HTR-8/SVneo (cell line): ENCODE data around the gene NLGN2.

ENCODE experiments used
- DNase-seq: peaks from one replicate; pipeline ENCODE4 v3.0.0; 2011; ENCODE audit warnings: low spot score, mixed read lengths; ENCODE audit not compliant: insufficient read length
- FAIRE-seq: peaks from 2 replicates; lab custom pipeline; 2011; peaks lifted over from hg19 to GRCh38; lab: Jason Lieb, UNC

Gene NLGN2

GRCh38 chr17:7460850-7461660 is 53.4 kb downstream of the NLGN2 start:
- DNase-seq, result no peak
- no peak for FAIRE-seq

GRCh38 chr17:7462474-7463371 is 55.1 kb downstream of the NLGN2 start:
- FAIRE-seq (no peak), DNase-seq (no peak)

GRCh38 chr17:7463372-7463846 is 55.8 kb downstream of the NLGN2 start:
- DNase-seq, result no peak
- FAIRE-seq, result no peak

GRCh38 chr17:7464081-7464480 is 56.4 kb downstream of the NLGN2 start:
- DNase-seq, result no peak
- no peak for FAIRE-seq

- DNase-seq, result no peak
- FAIRE-seq, result no peak
These were observed 58.1 kb downstream of the NLGN2 start for GRCh38 chr17:7465597-7466275.

GRCh38 chr17:7466318-7466638 is 58.6 kb downstream of the NLGN2 start:
- FAIRE-seq, result no peak
- DNase-seq, result no peak

- FAIRE-seq (no peak), DNase-seq (no peak)
These were observed 59.1 kb downstream of the NLGN2 start for GRCh38 chr17:7466639-7467341.

- DNase-seq (no peak), FAIRE-seq (no peak)
These were observed 59.9 kb downstream of the NLGN2 start for GRCh38 chr17:7467498-7467897.

- DNase-seq (no peak), FAIRE-seq (no peak)
These were observed 60.6 kb downstream of the NLGN2 start for GRCh38 chr17:7468290-7468689.

- no peak for DNase-seq
- FAIRE-seq, result no peak
These were observed 61.3 kb downstream of the NLGN2 start for GRCh38 chr17:7468804-7469389.
